Measurements from ENCODE around the gene COL24A1. TPM values are rescaled to one million over a fixed set of nuclear protein-coding genes. Genes with fewer than 3 reads are reported as not detected.
"Not testable (repeated sequence)": the region's sequence is repeated elsewhere in the genome, so short reads cannot be mapped to it uniquely, and the experiment has no call there.

The COL24A1 gene
- total RNA-seq, 2 experiments from 2014 or later, result not detected

DNA sequence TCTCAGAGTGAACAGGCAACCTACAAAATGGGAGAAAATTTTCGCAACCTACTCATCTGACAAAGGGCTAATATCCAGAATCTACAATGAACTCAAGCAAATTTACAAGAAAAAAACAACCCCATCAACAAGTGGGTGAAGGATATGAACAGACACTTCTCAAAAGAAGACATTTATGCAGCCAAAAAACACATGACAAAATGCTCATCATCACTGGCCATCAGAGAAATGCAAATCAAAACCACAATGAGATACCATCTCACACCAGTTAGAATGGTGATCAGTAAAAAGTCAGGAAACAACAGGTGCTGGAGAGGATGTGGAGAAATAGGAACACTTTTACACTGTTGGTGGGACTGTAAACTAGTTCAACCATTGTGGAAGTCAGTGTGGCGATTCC, 323.4 kb downstream of the COL24A1 start:
- CTCF ChIA-PET; H3K27ac Mint-ChIP-seq; H3K9me3 Mint-ChIP-seq; H3K36me3 Mint-ChIP-seq; H3K4me3 Mint-ChIP-seq; intact Hi-C loops (cut with micrococcal nuclease); H3K27me3 Mint-ChIP-seq; DNase-seq; POLR2A ChIA-PET; H3K4me1 Mint-ChIP-seq (ENCODE audit: low read depth): not testable (repeated sequence)

DNA sequence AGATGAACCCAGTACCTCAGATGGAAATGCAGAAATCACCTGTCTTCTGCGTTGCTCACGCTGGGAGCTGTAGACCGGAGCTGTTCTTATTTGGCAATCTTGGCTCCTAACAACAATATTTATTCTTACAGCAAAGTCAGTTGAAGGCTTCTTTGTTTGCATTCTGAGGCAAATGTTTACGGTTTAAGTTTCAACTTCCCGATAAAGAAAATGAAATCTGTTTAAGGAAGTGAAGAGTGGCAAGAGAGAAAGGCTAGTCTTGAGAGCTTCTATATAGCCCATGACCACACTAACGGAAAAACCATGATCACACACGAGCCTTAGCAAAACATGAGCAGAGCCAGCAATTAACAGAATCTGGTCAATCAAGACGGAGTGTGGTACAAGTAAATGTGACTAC, 325.7 kb downstream of the COL24A1 start:
- Mint-ChIP-seq H3K4me1 (ENCODE audit: low read depth) (no peaks in the 10 kb centered on the region), H3K27ac (no peak overlapping the region), H3K9me3 (peaks cover 3% of the 10 kb centered on the region), H3K36me3 (no peaks in the 10 kb centered on the region), H3K27me3 (no peaks in the 10 kb centered on the region), H3K4me3 (no peak overlapping the region)
- intact Hi-C loops (cut with micrococcal nuclease), result no loop called here
- DNase-seq, result no peak
- ChIA-PET POLR2A (no interaction called here), CTCF (no interaction called here)

DNA sequence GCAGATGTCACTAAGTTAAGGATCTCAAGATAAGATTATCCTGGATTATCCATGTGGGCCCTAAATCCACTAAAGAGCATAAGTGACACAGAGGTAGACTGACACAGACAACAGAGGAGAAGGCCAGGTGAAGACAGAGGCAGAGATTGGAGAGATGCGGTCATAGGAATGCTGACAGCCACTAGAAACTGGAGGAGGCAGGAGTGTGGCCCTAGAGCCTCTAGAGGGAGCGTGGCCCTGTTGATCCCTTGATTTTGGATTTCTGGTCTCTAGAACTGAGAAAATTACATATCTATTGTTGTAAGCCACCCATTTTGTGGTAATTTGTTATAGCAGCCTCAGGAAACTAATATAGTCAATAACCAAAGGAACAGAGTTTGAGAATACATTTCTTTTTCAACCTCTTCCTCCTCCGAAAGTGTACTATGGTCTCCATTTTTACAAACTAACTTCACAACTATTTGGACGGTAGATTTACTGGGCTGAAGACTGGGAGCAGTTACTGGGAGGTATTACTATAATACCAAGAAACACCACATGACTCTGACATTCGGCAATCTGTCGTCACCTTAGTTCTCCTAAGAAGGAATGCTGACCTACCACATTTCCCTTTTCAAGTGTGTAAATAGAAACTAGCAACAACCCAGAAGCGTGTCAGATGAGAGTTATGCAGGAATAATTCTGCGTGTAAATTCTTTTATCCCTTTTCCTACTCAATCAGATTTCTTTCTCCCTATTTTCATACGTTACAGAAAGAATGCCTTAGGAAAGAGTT, 332.3 kb downstream of the COL24A1 start:
- H3K4me3 Mint-ChIP-seq, result no peak overlapping the region
- DNase-seq, result no peak
- POLR2A ChIA-PET, result no interaction called here
- CTCF ChIA-PET, result no interaction called here
- H3K27ac Mint-ChIP-seq, result no peak overlapping the region
- no peaks in the 10 kb centered on the region for H3K36me3 Mint-ChIP-seq
- intact Hi-C loops (cut with micrococcal nuclease), result no loop called here
- H3K27me3 Mint-ChIP-seq, result no peaks in the 10 kb centered on the region
- no peaks in the 10 kb centered on the region for H3K4me1 Mint-ChIP-seq (ENCODE audit: low read depth)
- H3K9me3 Mint-ChIP-seq, result no peaks in the 10 kb centered on the region

DNA sequence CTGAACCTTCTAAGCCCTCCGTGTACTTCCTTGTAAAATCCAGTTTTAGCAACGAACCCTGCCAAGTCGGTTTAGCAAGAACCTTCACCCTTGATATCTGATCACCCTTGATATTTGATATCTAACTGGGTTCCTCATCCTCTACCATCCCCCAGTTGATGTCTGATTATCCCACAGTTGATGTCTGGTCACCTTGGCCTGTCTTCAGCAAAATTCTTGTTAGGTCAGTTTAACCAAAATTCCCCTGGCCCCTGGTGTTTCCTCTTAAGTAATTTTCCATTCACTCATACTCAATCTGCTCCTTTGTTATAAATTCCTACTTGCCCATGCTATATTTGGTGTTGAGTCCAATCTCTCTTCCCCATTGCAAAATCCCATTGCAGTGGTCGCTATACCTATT, 333.9 kb downstream of the COL24A1 start:
- Mint-ChIP-seq H3K27me3 (no peaks in the 10 kb centered on the region), H3K9me3 (no peaks in the 10 kb centered on the region), H3K36me3 (no peaks in the 10 kb centered on the region), H3K27ac (no peak overlapping the region), H3K4me3 (no peak overlapping the region), H3K4me1 (ENCODE audit: low read depth) (no peaks in the 10 kb centered on the region)
- intact Hi-C loops (cut with micrococcal nuclease), result no loop called here
- DNase-seq, result no peak
- POLR2A ChIA-PET, result no interaction called here
- CTCF ChIA-PET, result no interaction called here

- H3K4me1 Mint-ChIP-seq (ENCODE audit: low read depth), result no peaks in the 10 kb centered on the region
- intact Hi-C loops (cut with micrococcal nuclease), result no loop called here
- no peaks in the 10 kb centered on the region for H3K27me3 Mint-ChIP-seq
- no peak for DNase-seq
- H3K36me3 Mint-ChIP-seq, result no peaks in the 10 kb centered on the region
- ChIA-PET POLR2A (no interaction called here), CTCF (no interaction called here)
- H3K9me3 Mint-ChIP-seq, result no peaks in the 10 kb centered on the region
- no peak overlapping the region for H3K4me3 Mint-ChIP-seq
- no peak overlapping the region for H3K27ac Mint-ChIP-seq
Measured at GRCh38 chr1:85818371-85818770, 338.2 kb downstream of the COL24A1 start.

GRCh38 chr1:85816606-85817005, 340.0 kb downstream of the COL24A1 start:
- no peak overlapping the region for H3K27ac Mint-ChIP-seq
- CTCF ChIA-PET, result no interaction called here
- H3K9me3 Mint-ChIP-seq, result no peaks in the 10 kb centered on the region
- POLR2A ChIA-PET, result no interaction called here
- H3K27me3 Mint-ChIP-seq, result no peaks in the 10 kb centered on the region
- no peaks in the 10 kb centered on the region for H3K36me3 Mint-ChIP-seq
- H3K4me1 Mint-ChIP-seq (ENCODE audit: low read depth), result no peaks in the 10 kb centered on the region
- no peak overlapping the region for H3K4me3 Mint-ChIP-seq
- DNase-seq, result no peak
- intact Hi-C loops (cut with micrococcal nuclease), result no loop called here

- POLR2A ChIA-PET, result no interaction called here
- Mint-ChIP-seq H3K27me3 (no peaks in the 10 kb centered on the region), H3K36me3 (no peaks in the 10 kb centered on the region), H3K4me1 (ENCODE audit: low read depth) (no peaks in the 10 kb centered on the region), H3K9me3 (no peaks in the 10 kb centered on the region), H3K4me3 (no peak overlapping the region), H3K27ac (no peak overlapping the region)
- no peak for DNase-seq
- CTCF ChIA-PET, result no interaction called here
- intact Hi-C loops (cut with micrococcal nuclease), result no loop called here
Measured at GRCh38 chr1:85815906-85816305, 340.7 kb downstream of the COL24A1 start.

GRCh38 chr1:85806236-85806965, 350.2 kb downstream of the COL24A1 start:
- no peak overlapping the region for H3K27ac Mint-ChIP-seq
- POLR2A ChIA-PET, result no interaction called here
- H3K27me3 Mint-ChIP-seq, result no peaks in the 10 kb centered on the region
- H3K4me1 Mint-ChIP-seq (ENCODE audit: low read depth), result no peaks in the 10 kb centered on the region
- DNase-seq, result no peak
- intact Hi-C loops (cut with micrococcal nuclease), result no loop called here
- CTCF ChIA-PET, result no interaction called here
- H3K36me3 Mint-ChIP-seq, result no peaks in the 10 kb centered on the region
- no peak overlapping the region for H3K4me3 Mint-ChIP-seq
- H3K9me3 Mint-ChIP-seq, result no peaks in the 10 kb centered on the region

GRCh38 chr1:85801520-85801919, 355.1 kb downstream of the COL24A1 start:
- H3K36me3 Mint-ChIP-seq, result no peaks in the 10 kb centered on the region
- intact Hi-C loops (cut with micrococcal nuclease), result no loop called here
- H3K9me3 Mint-ChIP-seq, result no peaks in the 10 kb centered on the region
- ChIA-PET CTCF (interaction anchor here (0.6 kb wide), 1 partner anchor 233 kb away, joined by 3 read pairs; no protein-coding TSS in a partner anchor), POLR2A (no interaction called here)
- H3K4me1 Mint-ChIP-seq (ENCODE audit: low read depth), result no peaks in the 10 kb centered on the region
- DNase-seq, result no peak
- no peaks in the 10 kb centered on the region for H3K27me3 Mint-ChIP-seq
- no peak overlapping the region for H3K4me3 Mint-ChIP-seq
- no peak overlapping the region for H3K27ac Mint-ChIP-seq

DNA sequence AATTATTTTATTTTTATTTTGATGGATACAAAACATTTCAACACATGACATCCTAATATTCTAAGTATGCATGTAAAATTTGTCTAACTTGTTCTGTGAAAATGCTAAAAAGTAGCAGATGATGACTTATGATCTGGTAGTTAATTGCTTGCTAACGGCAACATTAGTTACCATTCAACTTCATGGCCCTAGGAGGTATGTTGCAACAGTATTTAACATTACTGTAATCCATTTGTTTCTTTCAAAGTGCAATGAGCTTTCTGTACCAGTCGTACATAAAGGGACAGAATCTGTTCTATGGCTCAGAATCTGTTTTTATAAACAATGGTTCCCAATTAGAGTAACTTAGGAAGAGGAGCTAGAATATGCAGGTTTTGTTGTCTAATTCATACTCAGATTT, 356.8 kb downstream of the COL24A1 start:
- H3K27me3 Mint-ChIP-seq, result no peaks in the 10 kb centered on the region
- H3K27ac Mint-ChIP-seq, result no peak overlapping the region
- POLR2A ChIA-PET, result no interaction called here
- H3K9me3 Mint-ChIP-seq, result no peaks in the 10 kb centered on the region
- no peaks in the 10 kb centered on the region for H3K4me1 Mint-ChIP-seq (ENCODE audit: low read depth)
- H3K4me3 Mint-ChIP-seq, result no peak overlapping the region
- no peaks in the 10 kb centered on the region for H3K36me3 Mint-ChIP-seq
- CTCF ChIA-PET, result no interaction called here
- intact Hi-C loops (cut with micrococcal nuclease), result no loop called here
- DNase-seq, result no peak

DNA sequence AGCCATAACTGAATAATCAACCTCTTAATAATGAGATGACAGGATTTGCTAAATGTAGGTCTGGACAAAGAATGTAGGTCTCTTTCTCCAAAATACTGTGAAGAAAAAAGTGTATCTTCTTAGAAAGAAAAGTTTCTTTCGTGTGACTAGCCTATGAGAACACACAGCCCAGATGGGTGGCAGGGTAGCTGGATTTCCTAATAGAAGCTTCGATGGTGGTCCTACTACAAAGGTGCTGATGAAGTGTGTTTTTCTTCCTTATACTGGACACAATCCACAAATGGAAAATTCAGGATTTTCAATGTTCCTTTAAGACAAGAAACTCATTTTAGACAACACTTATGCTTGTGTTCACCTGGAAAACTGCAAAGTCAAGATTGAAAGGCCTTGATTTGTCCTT, 358.2 kb downstream of the COL24A1 start:
- H3K36me3 Mint-ChIP-seq, result no peaks in the 10 kb centered on the region
- H3K4me3 Mint-ChIP-seq, result no peak overlapping the region
- H3K27ac Mint-ChIP-seq, result no peak overlapping the region
- ChIA-PET CTCF (no interaction called here), POLR2A (no interaction called here)
- H3K9me3 Mint-ChIP-seq, result no peaks in the 10 kb centered on the region
- DNase-seq, result no peak
- intact Hi-C loops (cut with micrococcal nuclease), result no loop called here
- H3K4me1 Mint-ChIP-seq (ENCODE audit: low read depth), result no peaks in the 10 kb centered on the region
- no peaks in the 10 kb centered on the region for H3K27me3 Mint-ChIP-seq

- CTCF ChIA-PET; H3K27ac Mint-ChIP-seq; intact Hi-C loops (cut with micrococcal nuclease); POLR2A ChIA-PET; H3K4me1 Mint-ChIP-seq (ENCODE audit: low read depth); H3K36me3 Mint-ChIP-seq; H3K27me3 Mint-ChIP-seq; H3K4me3 Mint-ChIP-seq; H3K9me3 Mint-ChIP-seq; DNase-seq: not testable (repeated sequence)
Measured at GRCh38 chr1:85777021-85777420, 379.6 kb downstream of the COL24A1 start.

GRCh38 chr1:85762804-85763203, 393.8 kb downstream of the COL24A1 start:
- Mint-ChIP-seq H3K27me3 (no peaks in the 10 kb centered on the region), H3K36me3 (no peaks in the 10 kb centered on the region), H3K4me1 (ENCODE audit: low read depth) (no peaks in the 10 kb centered on the region), H3K27ac (no peak overlapping the region), H3K9me3 (no peaks in the 10 kb centered on the region), H3K4me3 (no peak overlapping the region)
- ChIA-PET CTCF (interaction anchor here (0.6 kb wide), 1 partner anchor 123 kb away, joined by 4 read pairs; no protein-coding TSS in a partner anchor), POLR2A (no interaction called here)
- intact Hi-C loops (cut with micrococcal nuclease), result no loop called here
- no peak for DNase-seq
